Adrenal gland (tissue), 12 donors: ENCODE measurements around the gene CHD2. TPM values are rescaled to one million over a fixed set of nuclear protein-coding genes. Genes with fewer than 3 reads are reported as not detected.

Source experiments
- DNase-seq, 7 donors: peaks; one replicate each; pipeline ENCODE4 v3.0.0-alpha.2; 2019 to 2020
- H3K27ac ChIP-seq, 5 donors: fragments of 200-600 bp; sonication (generic) in 4 of 5; 1 replicate in 3 of 5; 2 replicates in 2 of 5; pipeline versions ENCODE4 v1.5.1 to v1.8.0; 2016 to 2020; ENCODE audit warnings: mild to moderate bottlenecking in 1 of 5
- H3K27me3 ChIP-seq: fragments of 200-600 bp; 2 replicates; pipeline ENCODE4 v1.8.0; 2021
- H3K36me3 ChIP-seq, 2 donors: fragments of 200-600 bp; replicated peaks in 1 of 2; 1 replicate in 1 of 2; 2 replicates in 1 of 2; pipeline versions ENCODE4 v1.5.1 to v1.8.0; 2018 to 2022
- H3K4me1 ChIP-seq, 2 donors: fragments of 200-600 bp; replicated peaks in 1 of 2; 1 replicate in 1 of 2; 2 replicates in 1 of 2; pipeline versions ENCODE4 v1.5.1 to v1.8.0; 2018 to 2021
- H3K4me3 ChIP-seq, 4 donors: fragments of 200-600 bp; sonication (generic) in 3 of 4; one replicate each; pipeline ENCODE4 v1.5.1; 2016 to 2018
- H3K9me3 ChIP-seq, 3 donors: fragments of 200-600 bp; sonication (generic) in 1 of 3; replicated peaks in 1 of 3; 1 replicate in 2 of 3; 2 replicates in 1 of 3; pipeline versions ENCODE4 v1.5.1 to v1.8.0; 2016 to 2021
- CTCF ChIP-seq, 6 experiments: fragments of 450-650 bp in 4 of 6; fragments of 200-600 bp in 2 of 6; sonication (generic) in 1 of 6; IDR thresholded peaks; 1 replicate in 5 of 6; 2 replicates in 1 of 6; pipeline versions ENCODE4 v1.5.1 to v1.8.0; 2016 to 2021; ENCODE audit warnings: antibody characterized with exemption in 6 of 6, mild to moderate bottlenecking in 2 of 6, moderate library complexity in 1 of 6
- POLR2A ChIP-seq, 2 donors: fragments of 450-650 bp; IDR thresholded peaks; one replicate each; pipeline ENCODE4 v1.6.1; 2017; ENCODE audit warnings: antibody characterized with exemption in 2 of 2, mild to moderate bottlenecking in 2 of 2, moderate library complexity in 1 of 2
- WGBS, 4 donors: extraction: QIAGEN DNeasy Blood & Tissue Kit in 2 of 4; methylation state at CpG; one replicate each; pipeline versions ENCODE4 v1.1.5 to v1.1.7; 2013 to 2017; 5-methylcytosine and 5-hydroxymethylcytosine counted together
- intact Hi-C, 2 donors: fragments of 100-400 bp; cut with DNase I; formaldehyde crosslinking; loops; one replicate each; pipeline versions ENCODE4 v1.14.1 to v1.15.0; 2022 to 2023
- polyA plus RNA-seq, 3 donors: library from polyadenylated mRNA; stranded (reverse); fragments of 200-250 nt in 2 of 3; fragments of 350-450 nt in 1 of 3; fragmentation: Illumina TruSeq in 1 of 3; extraction: RNeasy Lipid Tissue Mini Kit (QIAGEN cat#74804) in 1 of 3; gene quantifications; one replicate each; pipeline ENCODE4 v1.2.3, GENCODE V29; 2013 to 2014
- total RNA-seq, 9 donors: library from RNA; depleted of rRNA in 4 of 9; stranded (reverse); fragments of >200 nt in 4 of 9; fragments of 120-200 nt in 1 of 9; fragmentation: NEBNext Ultra II Directional in 1 of 9; extraction: Animal tissue kit (Norgen Biotek cat#: 25700) in 1 of 9; gene quantifications; one replicate each; pipeline versions ENCODE4 v1.1.0 to v1.2.4, GENCODE V29; 2013 to 2023
- donor health status: healthy with polysubstance abuse.
- donor health status: Bipolar disorder and iron deficiency.
- donor health status: DM: yes; HTN: yes; CAD: no.
- donor health status: DM: no; HTN: no; CAD: no.
- donor health status: DM: no; HTN: no; CAD: no.
- donor health status: DM: yes; HTN: yes; CAD: no.

Gene CHD2
- total and polyA plus RNA-seq, 12 donors = 40.1 to 115 (median 70.9) TPM

GRCh38 chr15:93052090-93052879, 152.2 kb downstream of the CHD2 start:
- no peak for TF ChIP-seq CTCF (IDR thresholded peaks at IDR 0.05)
- no peak for TF ChIP-seq POLR2A (IDR thresholded peaks at IDR 0.05)
- H3K27ac ChIP-seq = no peak overlapping the region
- DNase-seq = no peak
- H3K27me3 ChIP-seq = no peaks in the 10 kb centered on the region
- intact Hi-C loops = no loop called here
- H3K4me1 ChIP-seq = no peaks in the 10 kb centered on the region
- 85 to 93% (median 88%) methylated on average over 16 to 39 of the region's 39 CpGs for WGBS, 4 donors
- H3K9me3 ChIP-seq = no peaks in the 10 kb centered on the region
- H3K4me3 ChIP-seq = no peak overlapping the region
- H3K36me3 ChIP-seq = no peaks in the 10 kb centered on the region

GRCh38 chr15:93055211-93055610, 155.1 kb downstream of the CHD2 start:
- no peaks in the 10 kb centered on the region for H3K36me3 ChIP-seq
- H3K4me3 ChIP-seq = no peak overlapping the region
- WGBS, 4 donors = 64 to 89% (median 83%) methylated on average over 2 to 11 of the region's 11 CpGs
- no peaks in the 10 kb centered on the region for H3K27me3 ChIP-seq
- intact Hi-C loops = no loop called here
- TF ChIP-seq CTCF (IDR thresholded peaks at IDR 0.05) (no peak), POLR2A (IDR thresholded peaks at IDR 0.05) (no peak)
- no peaks in the 10 kb centered on the region for H3K4me1 ChIP-seq
- no peak overlapping the region for H3K27ac ChIP-seq
- DNase-seq = no peak
- H3K9me3 ChIP-seq = no peaks in the 10 kb centered on the region

- no peak for DNase-seq
- TF ChIP-seq POLR2A (IDR thresholded peaks at IDR 0.05) (no peak), CTCF (IDR thresholded peaks at IDR 0.05) (no peak)
- H3K4me3 ChIP-seq = no peak overlapping the region
- no peaks in the 10 kb centered on the region for H3K36me3 ChIP-seq
- H3K9me3 ChIP-seq = no peaks in the 10 kb centered on the region
- intact Hi-C loops = no loop called here
- H3K27ac ChIP-seq = no peak overlapping the region
- no peaks in the 10 kb centered on the region for H3K4me1 ChIP-seq
- H3K27me3 ChIP-seq = no peaks in the 10 kb centered on the region
- WGBS, 4 donors = 58 to 95% (median 81%) methylated on average over 2 to 7 of the region's 7 CpGs
These were observed 156.7 kb downstream of the CHD2 start for GRCh38 chr15:93056836-93057235.

GRCh38 chr15:93057618-93058017, 157.5 kb downstream of the CHD2 start:
- TF ChIP-seq CTCF (IDR thresholded peaks at IDR 0.05) (no peak), POLR2A (IDR thresholded peaks at IDR 0.05) (no peak)
- Histone ChIP-seq H3K27ac (no peak overlapping the region), H3K4me1 (no peaks in the 10 kb centered on the region), H3K36me3 (no peaks in the 10 kb centered on the region), H3K4me3 (no peak overlapping the region), H3K9me3 (no peaks in the 10 kb centered on the region), H3K27me3 (no peaks in the 10 kb centered on the region)
- WGBS, 4 donors = 72 to 80% (median 75%) methylated on average over 8 of the region's 8 CpGs
- no peak for DNase-seq
- intact Hi-C loops = no loop called here
